ENCODE results near the gene OSTC.

The OSTC gene

DNA sequence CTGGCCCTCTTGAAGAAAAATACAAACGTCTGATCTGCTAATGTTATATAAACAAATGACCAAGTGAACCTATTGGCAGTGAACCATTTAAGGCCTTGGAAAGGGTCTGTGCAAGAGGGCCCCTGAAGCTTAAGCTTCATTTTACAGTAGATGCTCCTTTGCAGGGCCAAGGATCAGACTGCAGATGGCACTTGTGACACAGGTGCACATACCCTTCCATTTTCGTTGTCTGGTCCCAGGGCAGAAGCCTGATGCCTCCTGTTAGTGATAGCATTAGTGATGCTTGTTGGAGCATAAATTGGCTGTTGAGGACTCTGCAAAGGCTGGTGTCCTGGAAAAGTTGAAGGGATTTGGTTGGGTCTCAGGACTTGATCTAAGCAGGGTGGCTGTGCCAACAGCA, 65.9 kb downstream of the OSTC start:
- DNase-seq (ENCODE audit: low spot score): no peak

DNA sequence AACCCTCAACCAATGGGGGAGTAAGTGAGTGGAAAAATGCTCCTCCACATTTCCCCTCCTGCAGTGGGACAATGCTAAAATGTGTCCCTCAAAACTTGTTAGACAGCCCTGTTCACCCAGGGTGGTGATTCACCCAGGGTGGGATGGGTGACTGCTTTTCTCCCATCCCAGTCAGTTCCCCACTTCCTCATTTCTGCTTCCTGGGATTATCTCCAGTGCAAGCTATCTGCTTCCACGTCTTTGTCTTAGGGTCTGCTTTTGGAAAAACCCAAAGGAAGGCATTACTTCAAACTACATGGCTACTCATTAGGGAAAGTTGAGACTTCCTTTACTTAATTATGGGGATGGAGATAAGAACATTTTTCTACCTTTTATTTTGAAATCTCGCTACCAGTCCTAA, 67.0 kb downstream of the OSTC start:
- no peak for DNase-seq (ENCODE audit: low spot score)
